GM21737 (cell line): ENCODE data around the gene MOGAT3.

ENCODE experiments used
- ATAC-seq: cut with Tn5 transposase; IDR thresholded peaks from one replicate; pipeline ENCODE4 v1.9.1; 2021; ENCODE audit warnings: mild to moderate bottlenecking, moderate library complexity; ENCODE audit not compliant: unreplicated experiment

MOGAT3 gene, protein sequence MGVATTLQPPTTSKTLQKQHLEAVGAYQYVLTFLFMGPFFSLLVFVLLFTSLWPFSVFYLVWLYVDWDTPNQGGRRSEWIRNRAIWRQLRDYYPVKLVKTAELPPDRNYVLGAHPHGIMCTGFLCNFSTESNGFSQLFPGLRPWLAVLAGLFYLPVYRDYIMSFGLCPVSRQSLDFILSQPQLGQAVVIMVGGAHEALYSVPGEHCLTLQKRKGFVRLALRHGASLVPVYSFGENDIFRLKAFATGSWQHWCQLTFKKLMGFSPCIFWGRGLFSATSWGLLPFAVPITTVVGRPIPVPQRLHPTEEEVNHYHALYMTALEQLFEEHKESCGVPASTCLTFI

DNA sequence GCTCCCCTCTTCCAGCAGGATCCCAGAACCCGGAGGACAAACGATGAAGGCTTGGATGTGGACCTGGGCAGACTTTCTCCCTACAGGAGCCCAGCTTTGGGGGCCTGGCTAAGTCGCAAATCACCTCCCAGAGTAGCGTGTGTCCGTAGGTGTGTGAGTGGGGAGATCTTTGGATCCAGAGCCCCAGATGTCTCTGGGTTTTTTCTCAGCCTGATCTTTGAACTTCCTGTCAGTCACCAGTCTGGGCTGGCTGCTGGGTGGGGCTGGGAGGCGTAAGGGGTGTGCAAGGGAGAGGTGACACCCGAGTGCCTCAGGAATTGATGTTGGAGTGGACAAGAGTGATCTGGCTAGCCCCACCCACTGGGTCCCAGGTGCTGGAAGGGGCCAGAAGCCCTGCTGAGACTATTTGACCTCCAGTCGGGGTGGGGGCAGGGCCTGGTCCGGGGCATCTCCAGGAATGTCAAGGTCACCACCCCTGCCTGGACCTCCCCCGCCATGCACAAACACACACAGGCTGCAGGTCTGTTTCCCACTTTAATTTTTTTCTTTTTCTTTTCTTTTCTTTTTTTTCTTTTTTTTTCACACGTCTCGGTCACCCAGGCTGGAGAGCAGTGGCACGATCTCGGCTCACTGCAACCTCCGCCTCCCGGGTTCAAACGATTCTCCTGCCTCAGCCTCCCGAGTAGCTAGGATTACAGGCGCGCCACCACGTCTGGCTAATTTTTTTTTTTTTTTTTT lies at the start of gene MOGAT3:
MOGAT3 (minus strand) TSS at position 175 of the 738 bp plus-strand sequence. CDS start 182 bp downstream, outside the sequence.
- ATAC-seq, result no peak

DNA sequence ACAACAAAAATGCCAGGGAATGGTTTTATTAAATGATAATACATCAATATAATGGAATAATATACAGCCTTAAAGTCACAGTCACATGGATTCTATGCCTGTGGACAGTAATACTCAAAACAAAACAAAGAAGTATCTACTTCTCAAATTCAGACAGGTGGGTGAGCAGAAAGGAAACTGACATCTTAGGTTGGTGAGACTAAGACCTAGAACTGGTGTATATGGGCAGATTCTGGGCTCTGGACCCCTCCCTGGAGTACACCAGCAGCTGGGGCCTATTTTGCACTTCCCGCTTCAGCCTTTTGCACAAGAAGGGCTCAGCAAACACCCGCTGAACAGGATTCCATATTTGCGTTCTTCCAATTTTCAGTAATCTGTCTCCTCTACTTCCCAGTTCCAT lies 49.5 kb upstream of the MOGAT3 start:
- no peak for ATAC-seq

DNA sequence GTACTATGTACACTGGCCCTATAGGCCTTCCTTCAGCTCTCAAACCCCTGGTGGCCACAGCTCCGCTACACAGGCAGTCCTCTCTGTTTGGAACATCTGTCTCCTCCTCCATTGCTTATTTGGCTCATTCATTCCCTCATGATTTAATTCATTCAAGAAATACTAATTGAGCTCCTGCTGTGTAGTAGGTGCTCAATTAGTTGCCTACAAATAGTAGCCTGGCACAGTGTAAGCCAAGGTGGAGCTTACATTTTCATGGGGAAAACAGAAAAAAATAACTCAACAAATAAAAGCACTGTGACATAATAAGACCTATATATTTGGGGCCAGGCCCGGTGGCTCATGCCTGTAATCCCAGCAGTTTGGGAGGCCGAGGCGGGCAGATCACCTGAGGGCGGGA lies 47.4 kb upstream of the MOGAT3 start:
- ATAC-seq, result no peak

DNA sequence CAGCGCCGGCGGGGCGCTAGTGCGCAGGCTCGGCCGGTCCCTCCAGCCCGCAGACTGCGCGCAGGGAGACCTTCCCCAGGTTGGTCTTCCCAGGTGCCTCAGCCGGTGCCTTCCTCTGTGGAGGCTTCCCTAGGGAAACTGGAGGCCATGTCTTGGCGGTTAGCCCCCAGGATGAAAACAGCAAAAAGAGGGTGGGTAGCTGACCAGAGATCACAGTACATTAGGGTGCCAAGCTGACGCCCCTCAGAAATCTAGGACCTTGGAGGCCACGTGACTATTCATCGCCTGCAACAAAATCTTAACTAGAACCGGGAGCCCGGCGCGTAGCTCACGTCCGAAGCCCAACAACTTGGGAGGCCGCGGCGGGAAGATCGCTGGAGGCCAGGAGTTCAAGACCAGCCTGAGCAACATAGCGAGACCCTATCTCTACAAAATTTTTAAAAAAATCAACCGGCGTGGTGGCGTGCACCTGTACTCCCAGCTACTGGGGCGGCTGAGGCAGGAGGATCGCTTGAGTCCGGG lies 44.4 kb upstream of the MOGAT3 start:
- ATAC-seq, result no peak

DNA sequence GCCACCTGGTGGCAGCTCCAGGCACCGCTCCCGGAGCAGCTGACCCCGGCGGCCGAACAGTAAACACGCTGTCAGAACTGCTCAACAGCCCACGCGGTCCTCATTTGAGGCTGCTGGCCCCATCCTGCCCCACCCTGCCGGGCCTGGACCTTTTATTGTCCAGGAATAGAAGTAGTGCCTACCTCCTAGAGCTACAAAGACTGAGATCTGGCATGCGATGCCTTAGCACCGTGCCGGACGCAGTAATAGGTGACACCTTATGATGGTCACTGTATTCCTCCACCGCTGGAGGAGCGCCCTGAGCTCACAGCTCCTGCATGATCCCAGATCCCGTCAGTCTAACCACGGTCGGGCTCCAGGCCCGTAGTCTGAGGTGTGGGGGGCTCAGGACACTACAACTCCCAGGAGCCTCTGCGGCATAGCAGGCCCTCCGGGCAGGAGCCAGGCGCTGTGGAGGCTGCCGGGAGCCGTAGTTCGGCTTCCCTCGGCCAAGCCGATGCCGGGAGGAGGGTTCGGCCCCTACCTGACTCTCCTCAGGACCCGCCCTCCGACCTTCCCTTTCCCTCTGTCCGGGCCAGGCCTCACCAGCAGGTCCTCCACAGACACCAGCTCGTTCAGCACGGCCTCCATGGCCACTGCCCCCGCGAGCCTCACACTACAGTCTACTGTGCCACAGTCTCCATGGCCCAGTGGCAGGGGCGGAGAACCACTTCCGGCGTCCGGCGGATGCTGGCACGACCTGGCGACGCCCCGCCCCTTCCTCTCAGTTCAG lies 43.7 kb upstream of the MOGAT3 start, which contains the start of gene FIS1:
FIS1 (minus strand) TSS at position 707 of the 772 bp plus-strand sequence; CDS start at position 630, 77 bp downstream.
- ATAC-seq, result peak; percentile 80

DNA sequence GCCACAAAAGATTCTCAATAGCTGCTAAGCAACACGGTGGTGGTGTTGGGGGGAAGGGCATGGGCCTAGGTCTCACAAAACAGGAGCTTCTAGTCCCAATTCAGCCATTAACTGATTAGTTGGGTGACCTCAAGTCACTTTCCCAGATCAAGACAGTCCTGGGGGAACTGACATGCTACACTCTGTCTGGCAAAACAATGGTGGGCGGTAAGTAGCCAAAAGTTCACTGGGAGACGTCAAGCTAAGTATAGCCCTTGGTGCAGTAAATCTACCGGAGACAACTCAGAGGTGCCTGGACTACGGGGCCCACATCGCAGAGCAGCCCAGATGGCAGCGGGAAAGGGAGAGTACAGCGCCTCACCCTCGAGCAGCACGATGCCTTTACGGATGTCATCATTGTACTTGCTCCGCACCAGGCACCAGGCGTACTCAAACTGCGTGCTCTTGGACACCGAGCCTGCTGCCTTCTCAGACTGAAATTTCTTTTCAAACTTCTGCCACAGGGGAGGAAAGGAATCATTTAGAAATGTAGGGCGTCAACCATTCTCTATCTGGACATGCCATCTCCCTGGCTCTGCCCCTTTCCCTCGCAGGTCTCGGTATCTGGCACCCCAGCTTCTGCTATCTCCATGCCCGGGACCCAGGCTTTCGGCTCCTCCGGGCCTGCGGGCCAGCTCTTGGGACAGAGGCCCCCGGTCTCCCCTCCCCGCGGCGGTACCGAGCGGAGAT lies 43.0 kb upstream of the MOGAT3 start:
- ATAC-seq, result no peak

DNA sequence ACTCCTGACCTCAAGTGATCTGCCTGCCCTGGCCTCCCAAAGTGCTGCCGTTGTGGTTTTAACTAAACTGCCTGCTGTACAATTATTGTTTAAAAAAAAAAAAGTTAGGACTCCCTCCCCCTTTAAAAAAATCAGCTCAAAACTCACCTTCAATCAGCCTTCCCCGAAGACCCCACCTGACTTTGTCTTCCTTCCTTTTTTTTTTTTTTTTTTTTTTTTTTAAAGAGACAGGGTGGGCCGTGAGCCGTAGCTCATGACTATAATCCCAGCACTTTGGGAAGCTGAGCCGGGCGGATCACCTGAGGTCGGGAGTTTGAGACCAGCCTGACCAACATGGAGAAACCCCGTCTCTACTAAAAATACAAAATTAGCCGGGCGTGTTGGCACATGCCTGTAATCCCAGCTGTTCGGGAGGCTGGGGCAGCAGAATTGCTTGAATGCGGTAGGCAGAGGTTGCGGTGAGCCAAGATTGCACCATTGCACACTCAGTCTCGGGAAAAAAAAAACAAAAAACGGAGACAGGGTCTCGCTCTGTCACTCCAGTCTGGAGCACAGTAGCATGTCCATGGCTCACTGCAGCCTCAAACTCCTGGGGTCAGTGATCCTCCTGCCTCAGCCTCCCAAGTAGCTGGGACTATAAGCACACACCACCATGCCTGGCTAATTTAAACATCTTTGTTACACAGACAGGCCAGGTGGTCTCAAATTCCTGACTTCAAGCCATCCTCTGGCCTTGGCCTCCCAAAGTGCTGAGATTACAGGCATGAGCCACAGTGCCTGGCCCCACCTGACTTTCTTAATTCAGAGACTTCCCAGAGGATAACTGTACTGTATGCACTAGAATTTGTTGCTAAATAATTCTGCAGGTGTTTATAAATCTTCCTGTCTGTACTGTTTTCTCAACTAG lies 40.9 kb upstream of the MOGAT3 start:
- no peak for ATAC-seq

DNA sequence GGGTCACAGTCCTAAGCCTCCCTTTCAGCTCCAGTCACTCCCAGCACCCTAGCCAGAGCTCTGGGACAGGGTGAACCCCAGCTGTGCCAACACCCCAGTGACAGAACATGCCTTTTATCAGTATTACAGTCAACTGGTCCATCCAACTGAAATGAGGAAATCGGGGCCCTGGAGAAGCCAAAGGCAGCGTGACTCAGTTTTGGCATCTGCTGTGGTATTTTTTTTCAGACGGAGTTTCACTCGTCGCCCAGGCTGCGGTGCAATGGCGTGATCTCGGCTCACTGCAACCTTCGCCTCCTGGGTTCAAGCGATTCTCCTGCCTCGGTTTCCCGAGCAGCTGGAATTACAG lies 40.2 kb upstream of the MOGAT3 start:
- ATAC-seq, result no peak

DNA sequence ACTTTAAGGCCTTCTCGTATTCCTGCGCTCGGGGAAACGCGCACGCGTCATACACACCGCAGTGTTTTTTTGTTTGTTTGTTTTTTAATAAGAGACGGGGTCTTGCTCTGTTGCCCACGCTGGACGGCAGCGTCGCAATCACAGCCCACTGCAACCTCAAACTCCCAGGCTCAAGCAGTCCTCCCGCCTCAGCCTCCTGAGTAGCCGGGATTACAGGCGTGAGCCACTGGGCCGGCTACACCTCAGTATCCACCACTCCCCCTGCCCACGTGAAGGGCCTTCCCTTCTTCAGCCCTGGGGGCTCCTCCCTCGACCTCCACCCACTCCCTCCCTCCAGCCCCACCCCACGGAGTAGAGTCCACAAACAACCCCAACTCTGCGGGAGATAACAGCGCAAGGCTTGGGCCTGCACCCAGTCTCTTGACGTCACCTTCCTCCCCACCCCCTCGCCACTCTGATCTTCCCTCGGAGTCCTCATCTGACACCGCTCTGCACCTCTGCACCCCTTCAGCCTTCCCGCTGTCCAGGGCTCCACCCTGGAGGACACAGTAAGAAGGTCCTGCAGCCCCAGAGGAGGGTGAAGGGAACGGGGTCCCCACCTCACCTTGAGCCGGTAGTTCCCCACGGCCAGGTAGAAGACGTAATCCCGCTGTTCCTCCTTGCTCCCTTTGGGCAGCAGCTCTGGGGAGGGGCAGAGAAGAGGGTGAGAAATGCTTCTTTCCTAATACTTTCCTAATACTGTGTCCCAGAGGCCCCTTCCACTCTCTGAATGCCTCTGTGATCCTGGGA lies 39.6 kb upstream of the MOGAT3 start:
- ATAC-seq, result no peak

DNA sequence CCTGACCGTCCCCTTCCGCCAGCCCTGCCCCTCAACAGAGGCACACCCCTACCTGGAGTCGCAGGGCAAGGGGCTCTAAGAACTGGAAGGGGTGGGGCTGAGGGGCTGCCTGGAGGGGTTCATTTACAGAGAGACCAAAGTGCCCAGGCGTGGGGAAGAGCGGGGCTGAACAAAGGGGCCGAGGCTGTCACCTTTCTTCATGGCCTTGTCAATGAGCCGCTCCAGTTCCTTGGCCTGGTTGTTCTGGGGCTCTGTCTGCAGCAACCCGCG lies 39.0 kb upstream of the MOGAT3 start:
- no peak for ATAC-seq

DNA sequence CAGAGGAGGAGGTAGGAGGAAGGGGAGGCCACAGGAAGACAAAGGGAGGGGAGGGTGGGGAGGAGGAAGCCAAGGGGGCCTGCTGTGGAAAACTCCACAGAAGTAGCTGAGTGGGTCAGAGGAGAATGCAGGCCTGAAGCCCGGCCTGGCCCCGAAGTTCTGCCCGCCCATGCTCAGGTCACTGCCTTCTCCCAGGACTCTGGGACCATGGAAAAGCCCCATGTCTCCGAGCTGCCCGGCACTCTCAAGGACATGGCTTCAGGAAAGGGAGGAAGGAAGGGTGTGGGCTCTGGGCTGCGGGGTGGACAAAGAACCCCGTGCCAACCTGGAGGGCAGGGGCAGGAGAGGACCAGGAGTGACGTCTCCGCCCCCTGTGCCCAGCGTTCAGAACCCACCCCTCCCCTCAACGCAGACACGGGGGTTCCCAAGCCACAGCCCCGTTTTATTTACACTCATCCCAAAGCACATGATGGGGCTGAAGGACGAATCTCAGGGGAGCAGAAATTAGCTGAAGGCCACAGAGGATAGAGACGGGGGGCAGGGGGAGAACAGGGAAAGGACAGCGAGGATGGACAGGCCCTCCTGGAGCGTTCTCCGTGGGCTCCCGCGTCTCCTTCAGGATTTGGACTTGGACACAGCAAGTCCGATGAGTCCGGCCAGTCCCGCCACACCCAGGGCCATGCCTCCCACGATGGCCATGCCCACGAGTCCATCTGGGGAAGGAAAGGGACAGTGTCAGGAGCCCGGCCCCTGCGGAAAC lies 38.5 kb upstream of the MOGAT3 start:
- no peak for ATAC-seq

DNA sequence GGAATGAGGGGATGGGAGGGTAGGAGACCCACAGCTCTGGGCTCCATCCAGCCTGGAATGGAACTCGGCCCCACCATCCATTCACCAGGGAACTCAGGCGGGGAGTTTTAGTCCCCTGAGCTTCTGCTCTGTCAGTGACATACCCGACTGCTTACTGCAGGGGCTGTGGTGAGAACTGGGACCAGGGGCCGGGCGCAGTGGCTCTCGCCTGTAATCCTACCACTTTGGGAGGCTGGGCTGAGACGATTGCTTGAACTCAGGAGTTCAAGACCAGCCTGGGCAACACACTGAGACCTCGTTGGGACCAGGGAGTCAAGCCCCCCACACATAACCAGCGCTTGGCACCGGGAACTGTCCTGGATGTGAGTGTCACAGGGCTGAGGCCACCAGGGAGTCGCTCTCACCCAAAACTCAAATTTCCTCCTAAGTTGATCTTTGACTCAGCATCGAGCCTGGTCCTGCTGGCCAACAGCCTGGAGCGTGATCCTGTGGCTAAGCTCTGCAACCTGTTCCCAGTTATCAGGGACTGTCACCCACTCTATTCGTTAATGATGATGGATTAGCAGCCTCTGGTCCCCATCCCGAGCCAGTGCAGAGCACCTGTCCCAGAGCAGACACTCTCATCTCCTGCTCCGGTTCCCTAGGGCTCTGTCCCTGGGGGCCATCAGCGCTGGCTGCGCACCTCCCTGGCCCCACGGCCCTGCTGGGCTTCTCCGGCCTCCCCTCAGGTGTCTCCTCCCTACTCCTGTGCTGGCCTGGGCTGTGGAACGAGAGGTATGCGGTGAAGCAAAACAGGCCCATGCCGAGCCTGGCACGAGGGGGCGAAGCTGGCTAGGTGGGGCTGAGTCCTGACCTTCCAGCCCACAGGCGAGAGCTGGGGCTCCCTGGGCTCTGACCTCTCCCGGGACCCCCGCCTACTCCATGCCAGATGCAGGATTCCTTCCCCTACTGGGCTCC lies 37.7 kb upstream of the MOGAT3 start:
- no peak for ATAC-seq

DNA sequence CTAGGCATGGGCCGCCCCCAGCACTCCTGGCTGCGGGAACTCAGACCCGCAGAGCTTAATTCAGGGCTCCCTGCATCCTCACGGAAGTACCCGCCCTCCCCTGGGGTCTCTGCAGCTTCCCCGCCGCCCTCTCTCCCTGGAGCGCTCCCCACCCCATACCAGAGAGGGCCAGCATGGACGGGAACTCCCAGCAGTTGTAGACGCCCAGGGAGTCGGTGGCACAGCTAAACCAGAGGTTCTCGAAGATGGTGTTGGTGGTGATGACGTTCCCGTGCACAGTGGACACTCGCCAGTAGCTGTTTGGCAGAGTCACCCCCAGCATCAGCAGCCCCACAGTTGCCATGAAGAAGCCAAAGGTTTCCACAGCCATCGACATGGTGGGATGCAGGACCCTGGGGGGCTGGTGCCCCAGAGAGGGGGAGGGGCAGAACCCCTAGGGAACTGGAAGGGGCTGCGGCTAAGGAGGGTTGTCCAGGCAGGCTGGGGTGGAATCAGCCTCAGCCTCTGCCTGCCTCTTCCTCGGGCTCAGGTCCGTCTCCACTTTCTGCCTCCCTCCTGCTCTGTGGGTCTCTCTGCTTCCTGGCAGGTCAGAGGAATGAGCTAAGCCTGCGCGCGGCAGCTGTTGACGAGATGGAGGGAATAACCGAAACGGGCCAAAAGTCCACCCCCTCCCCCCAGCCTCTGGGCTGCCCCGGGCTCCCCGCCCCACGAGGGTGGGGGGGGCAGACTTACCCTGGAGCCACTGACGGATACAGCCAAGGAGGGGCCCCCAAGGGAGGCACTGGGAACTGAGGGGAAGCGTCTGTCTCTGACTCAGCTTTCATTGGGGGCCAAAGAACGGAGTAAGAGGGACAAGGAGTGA lies 36.6 kb upstream of the MOGAT3 start, which contains the start of gene CLDN15:
CLDN15 (minus strand) TSS at position 597 of the 862 bp plus-strand sequence; CDS start at position 376, 221 bp downstream.
- no peak for ATAC-seq

DNA sequence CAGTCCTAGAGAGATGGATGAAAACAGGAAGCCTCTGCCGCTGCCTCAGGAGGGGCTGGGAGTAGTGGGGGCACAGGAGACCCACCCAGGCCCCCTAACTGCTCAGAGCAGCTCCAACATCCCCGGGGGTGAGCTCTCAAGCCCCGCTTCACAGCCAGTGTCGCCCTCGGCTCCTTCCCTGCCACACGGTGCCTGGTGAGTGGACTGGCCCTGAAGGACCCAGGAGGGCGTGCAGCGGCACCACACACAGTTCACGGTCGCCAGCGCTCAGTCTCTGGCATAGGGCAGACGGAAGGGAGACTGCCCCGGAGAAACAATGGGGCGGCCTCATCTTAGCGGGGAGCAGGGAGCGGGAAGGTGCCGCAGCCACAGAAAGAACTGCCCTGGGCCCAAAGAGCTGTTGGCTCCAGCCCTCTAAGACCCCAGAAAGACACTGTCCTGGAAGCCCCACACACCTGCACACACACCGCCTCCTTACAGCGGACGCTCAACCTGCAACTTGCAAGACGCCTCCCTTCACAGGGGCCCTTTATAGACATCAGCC lies 35.5 kb upstream of the MOGAT3 start:
- no peak for ATAC-seq

DNA sequence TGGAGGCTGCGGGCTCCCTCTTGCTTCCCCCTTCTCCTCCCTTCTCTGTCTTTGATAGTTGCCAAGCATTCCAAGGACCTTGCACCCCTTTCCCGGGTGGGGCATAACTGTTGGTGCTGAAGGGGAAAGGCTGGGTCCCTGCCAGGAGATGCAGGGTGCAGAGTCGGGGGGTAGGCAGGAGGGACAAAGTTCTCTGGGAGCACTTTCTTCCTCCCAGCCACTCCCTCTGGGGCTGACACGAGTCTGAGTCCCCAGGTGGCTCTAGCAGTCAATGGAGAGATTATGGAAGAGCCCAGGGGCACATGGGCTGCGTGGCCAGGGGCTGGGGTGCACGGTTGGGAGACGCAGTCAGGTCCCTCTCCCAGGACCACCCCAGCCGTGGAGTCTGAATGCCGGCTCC lies 34.7 kb upstream of the MOGAT3 start:
- ATAC-seq, result no peak

DNA sequence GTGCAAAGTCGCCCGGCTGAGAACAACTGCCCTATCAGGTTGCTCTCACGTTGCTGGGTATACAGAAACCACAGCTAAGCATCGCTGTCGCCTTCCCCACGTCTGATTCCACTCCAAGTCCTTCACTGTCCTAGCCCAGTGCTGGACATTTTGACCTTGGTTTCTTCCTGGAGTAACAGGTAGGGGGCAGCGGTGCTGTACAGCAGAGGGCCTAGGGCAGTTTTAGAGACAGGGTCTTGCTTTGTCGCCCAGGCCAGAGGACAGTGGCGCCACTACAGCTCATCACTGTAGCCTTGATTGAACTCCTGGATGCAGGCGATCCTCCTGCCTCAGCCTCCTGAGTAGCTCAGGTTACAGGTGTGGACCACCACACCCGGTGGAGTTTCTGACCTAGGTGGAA lies 34.2 kb upstream of the MOGAT3 start:
- no peak for ATAC-seq
